Neural progenitor cell (in vitro differentiated cells): Measurements from ENCODE around the gene TMEM165.

Experiments used
- EZH2 ChIP-seq: fragments of 200-600 bp; sonication (generic); IDR thresholded peaks from 2 replicates; pipeline ENCODE4 v1.6.1; 2017; ENCODE audit warnings: antibody characterized with exemption, mild to moderate bottlenecking, moderate library complexity
- TF ChIP-seq, protein P1 (sequence below): fragments of 200-600 bp; sonication (generic); IDR thresholded peaks from 2 replicates; pipeline ENCODE4 v1.5.1; 2017; ENCODE audit warnings: antibody characterized with exemption, mild to moderate bottlenecking

DNA sequence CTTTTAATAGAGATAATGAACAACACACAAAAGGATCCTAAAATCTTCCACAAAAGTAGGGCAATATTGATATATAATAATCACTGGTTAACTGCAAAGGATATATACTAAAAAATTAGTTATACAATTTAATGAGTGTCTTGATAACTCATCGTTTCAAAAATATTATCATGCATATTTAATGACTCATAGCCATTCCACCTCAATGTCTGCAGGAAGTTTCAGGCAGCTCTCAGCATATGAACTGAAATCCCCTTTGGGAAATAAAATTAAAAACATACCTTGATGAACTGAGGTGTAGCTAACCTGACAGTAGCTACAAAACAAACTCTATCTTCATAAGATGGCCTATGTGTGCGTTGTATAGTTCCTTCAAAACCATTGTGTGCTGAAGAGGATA is 62.9 kb downstream of the TMEM165 start:
- TF ChIP-seq, protein P1, sequence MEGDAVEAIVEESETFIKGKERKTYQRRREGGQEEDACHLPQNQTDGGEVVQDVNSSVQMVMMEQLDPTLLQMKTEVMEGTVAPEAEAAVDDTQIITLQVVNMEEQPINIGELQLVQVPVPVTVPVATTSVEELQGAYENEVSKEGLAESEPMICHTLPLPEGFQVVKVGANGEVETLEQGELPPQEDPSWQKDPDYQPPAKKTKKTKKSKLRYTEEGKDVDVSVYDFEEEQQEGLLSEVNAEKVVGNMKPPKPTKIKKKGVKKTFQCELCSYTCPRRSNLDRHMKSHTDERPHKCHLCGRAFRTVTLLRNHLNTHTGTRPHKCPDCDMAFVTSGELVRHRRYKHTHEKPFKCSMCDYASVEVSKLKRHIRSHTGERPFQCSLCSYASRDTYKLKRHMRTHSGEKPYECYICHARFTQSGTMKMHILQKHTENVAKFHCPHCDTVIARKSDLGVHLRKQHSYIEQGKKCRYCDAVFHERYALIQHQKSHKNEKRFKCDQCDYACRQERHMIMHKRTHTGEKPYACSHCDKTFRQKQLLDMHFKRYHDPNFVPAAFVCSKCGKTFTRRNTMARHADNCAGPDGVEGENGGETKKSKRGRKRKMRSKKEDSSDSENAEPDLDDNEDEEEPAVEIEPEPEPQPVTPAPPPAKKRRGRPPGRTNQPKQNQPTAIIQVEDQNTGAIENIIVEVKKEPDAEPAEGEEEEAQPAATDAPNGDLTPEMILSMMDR, result no peak
- no peak for TF ChIP-seq EZH2
